Measurements from ENCODE around the gene TMEM132D.

- TF ChIP-seq CTCF (conservative IDR thresholded peaks at IDR 0.05; ENCODE audit: low read length), result no peak
- TF ChIP-seq EZH2phosphoT487 (IDR thresholded peaks at IDR 0.05; ENCODE audit: borderline replicate concordance, low read depth, low read length), result no peak
Observed at GRCh38 chr12:129534966-129535750, 368.7 kb downstream of the TMEM132D start.

All from OCI-LY7 (cell line).